Renal pelvis (tissue), 4 donors: ENCODE data around the gene PRMT1. TPM values are rescaled to one million over a fixed set of nuclear protein-coding genes. Genes with fewer than 3 reads are reported as not detected.
"Not testable (repeated sequence)": the region's sequence is repeated elsewhere in the genome, so short reads cannot be mapped to it uniquely, and the experiment has no call there.

Experiments used
- DNase-seq: peaks from one replicate; pipeline ENCODE4 v3.0.0-alpha.2; 2013
- polyA plus RNA-seq, 3 donors: library from polyadenylated mRNA; unstranded; fragments of 120-200 nt; gene quantifications; one replicate each; pipeline ENCODE4 v1.2.1, GENCODE V29; 2013; ENCODE audit not compliant: insufficient read length in 3 of 3

The PRMT1 gene
- polyA plus RNA-seq, 3 donors, result 239 to 257 (median 241) TPM

- DNase-seq, result no peak
Measured at GRCh38 chr19:49705919-49706318, 28.8 kb downstream of the PRMT1 start.

GRCh38 chr19:49710372-49710951 is 33.4 kb downstream of the PRMT1 start:
- no peak for DNase-seq

GRCh38 chr19:49712397-49712859 is 35.4 kb downstream of the PRMT1 start:
- no peak for DNase-seq

GRCh38 chr19:49713236-49713845 is 36.3 kb downstream of the PRMT1 start:
- DNase-seq, result no peak

GRCh38 chr19:49716154-49716553 is 39.1 kb downstream of the PRMT1 start:
- DNase-seq, result no peak

GRCh38 chr19:49718511-49718910 is 41.4 kb downstream of the PRMT1 start:
- no peak for DNase-seq

- DNase-seq, result no peak
Measured at GRCh38 chr19:49718991-49719390, 41.9 kb downstream of the PRMT1 start.

GRCh38 chr19:49719420-49719819 is 42.3 kb downstream of the PRMT1 start:
- not testable (repeated sequence) for DNase-seq

GRCh38 chr19:49727217-49728030 is 50.4 kb downstream of the PRMT1 start:
- DNase-seq, result peak; percentile 24

- DNase-seq, result no peak
Measured at GRCh38 chr19:49730166-49730565, 53.1 kb downstream of the PRMT1 start.

Other genes starting within 250 kb of the PRMT1 start
- gene SLC17A7, start 235.7 kb upstream of the PRMT1 start, polyA plus RNA-seq, result under 1 TPM; 0.28 to 0.62 (median 0.55) TPM
- gene PIH1D1, start 225.5 kb upstream of the PRMT1 start, polyA plus RNA-seq, result 100 to 1,000 TPM in 1 of 3 donors, 10 to 100 TPM in 2; 92.0 to 101 (median 99.4) TPM
- gene ALDH16A1, start 224.0 kb upstream of the PRMT1 start, polyA plus RNA-seq, result 10 to 100 TPM; 19.2 to 33.0 (median 26.3) TPM
- gene FLT3LG, start 203.1 kb upstream of the PRMT1 start, polyA plus RNA-seq, result 1 to 10 TPM; 3.1 to 5.1 (median 5.1) TPM
- gene RPL13A, start 189.7 kb upstream of the PRMT1 start, polyA plus RNA-seq, result 1,000 to 10,000 TPM; 2,758 to 3,345 (median 3,013) TPM
- gene RPS11, start 180.8 kb upstream of the PRMT1 start, polyA plus RNA-seq, result 1,000 to 10,000 TPM; 2,501 to 3,013 (median 2,811) TPM
- 100 to 1,000 TPM; 291 to 328 (median 294) TPM for gene FCGRT, start 164.6 kb upstream of the PRMT1 start, polyA plus RNA-seq
- gene RCN3, start 149.3 kb upstream of the PRMT1 start, polyA plus RNA-seq, result 10 to 100 TPM; 21.3 to 22.4 (median 21.7) TPM
- gene NOSIP, start 96.7 kb upstream of the PRMT1 start, polyA plus RNA-seq, result 10 to 100 TPM; 69.3 to 81.1 (median 79.5) TPM
- 1 to 10 TPM; 6.5 to 8.2 (median 7.7) TPM for gene PRRG2, start 96.0 kb upstream of the PRMT1 start, polyA plus RNA-seq
- gene PRR12, start 86.1 kb upstream of the PRMT1 start, polyA plus RNA-seq, result 10 to 100 TPM; 24.2 to 34.2 (median 29.2) TPM
- 10 to 100 TPM; 25.8 to 31.9 (median 31.6) TPM for gene RRAS, start 37.1 kb upstream of the PRMT1 start, polyA plus RNA-seq
- gene SCAF1, start 35.1 kb upstream of the PRMT1 start, polyA plus RNA-seq, result 10 to 100 TPM; 36.6 to 45.7 (median 45.0) TPM
- 10 to 100 TPM; 55.6 to 74.3 (median 68.3) TPM for gene IRF3, start 11.4 kb upstream of the PRMT1 start, polyA plus RNA-seq
- 10 to 100 TPM; 30.7 to 39.6 (median 31.5) TPM for gene BCL2L12, start 11.3 kb upstream of the PRMT1 start, polyA plus RNA-seq
- gene ADM5, start 12.3 kb downstream of the PRMT1 start, polyA plus RNA-seq, result 1 to 10 TPM; 1.3 to 2.3 (median 2.1) TPM
- 10 to 100 TPM; 11.2 to 13.6 (median 11.6) TPM for gene CPT1C, start 13.8 kb downstream of the PRMT1 start, polyA plus RNA-seq
- gene TSKS, start 86.0 kb downstream of the PRMT1 start, polyA plus RNA-seq, result under 1 TPM in 2 of 3 donors, not detected in 1; 0.06 to 0.16 TPM
- 10 to 100 TPM; 58.7 to 71.5 (median 68.4) TPM for gene AP2A1, start 89.7 kb downstream of the PRMT1 start, polyA plus RNA-seq
- gene FUZ, start 136.0 kb downstream of the PRMT1 start, polyA plus RNA-seq, result 10 to 100 TPM; 35.3 to 45.3 (median 42.9) TPM
- 10 to 100 TPM; 70.0 to 77.3 (median 75.0) TPM for gene MED25, start 141.0 kb downstream of the PRMT1 start, polyA plus RNA-seq
- 100 to 1,000 TPM; 351 to 386 (median 360) TPM for gene PTOV1, start 173.9 kb downstream of the PRMT1 start, polyA plus RNA-seq
- gene PNKP, start 190.3 kb downstream of the PRMT1 start, polyA plus RNA-seq, result 10 to 100 TPM; 57.0 to 83.3 (median 81.4) TPM
- 10 to 100 TPM; 36.1 to 46.8 (median 42.8) TPM for gene AKT1S1, start 200.1 kb downstream of the PRMT1 start, polyA plus RNA-seq
- gene TBC1D17, start 200.4 kb downstream of the PRMT1 start, polyA plus RNA-seq, result 10 to 100 TPM; 48.3 to 64.2 (median 61.1) TPM
- gene IL4I1, start 219.6 kb downstream of the PRMT1 start, polyA plus RNA-seq, result 1 to 10 TPM; 2.7 to 3.6 (median 3.1) TPM